Measurements from ENCODE around the gene PDCD2.
"Not testable (repeated sequence)": the region's sequence is repeated elsewhere in the genome, so short reads cannot be mapped to it uniquely, and the experiment has no call there.

The PDCD2 gene

GRCh38 chr6:170537329-170537728 lies 47.1 kb downstream of the PDCD2 start:
- no peak overlapping the region for H3K9ac ChIP-seq (ENCODE audit: low read length)
- no peaks in the 10 kb centered on the region for H3K27me3 ChIP-seq (ENCODE audit: control insufficient read depth, insufficient read depth, low read length)
- no peaks in the 10 kb centered on the region for H3K36me3 ChIP-seq (ENCODE audit: control insufficient read depth, insufficient read depth, low read length)
- no peaks in the 10 kb centered on the region for H3K9me3 ChIP-seq (ENCODE audit: control insufficient read depth, low read length)
- no peaks in the 10 kb centered on the region for H3K4me1 ChIP-seq (ENCODE audit: control insufficient read depth, insufficient read depth, low read length)
- no peak overlapping the region for H3K4me3 ChIP-seq (ENCODE audit: low read length)

- no peak overlapping the region for H3K4me3 ChIP-seq (ENCODE audit: low read length)
- H3K4me1 ChIP-seq (ENCODE audit: control insufficient read depth, insufficient read depth, low read length) = no peaks in the 10 kb centered on the region
- H3K27me3 ChIP-seq (ENCODE audit: control insufficient read depth, insufficient read depth, low read length) = no peaks in the 10 kb centered on the region
- H3K9me3 ChIP-seq (ENCODE audit: control insufficient read depth, low read length) = no peaks in the 10 kb centered on the region
- no peak overlapping the region for H3K9ac ChIP-seq (ENCODE audit: low read length)
- H3K36me3 ChIP-seq (ENCODE audit: control insufficient read depth, insufficient read depth, low read length) = no peaks in the 10 kb centered on the region
Observed at GRCh38 chr6:170536671-170537070, 47.8 kb downstream of the PDCD2 start.

GRCh38 chr6:170535004-170535403 lies 49.4 kb downstream of the PDCD2 start:
- Histone ChIP-seq H3K4me1 (ENCODE audit: control insufficient read depth, insufficient read depth, low read length) (no peaks in the 10 kb centered on the region), H3K9ac (ENCODE audit: low read length) (no peak overlapping the region), H3K27me3 (ENCODE audit: control insufficient read depth, insufficient read depth, low read length) (no peaks in the 10 kb centered on the region), H3K4me3 (ENCODE audit: low read length) (no peak overlapping the region), H3K9me3 (ENCODE audit: control insufficient read depth, low read length) (no peaks in the 10 kb centered on the region), H3K36me3 (ENCODE audit: control insufficient read depth, insufficient read depth, low read length) (no peaks in the 10 kb centered on the region)

GRCh38 chr6:170533792-170534191 lies 50.6 kb downstream of the PDCD2 start:
- H3K9ac ChIP-seq (ENCODE audit: low read length) = no peak overlapping the region
- H3K27me3 ChIP-seq (ENCODE audit: control insufficient read depth, insufficient read depth, low read length) = no peaks in the 10 kb centered on the region
- no peaks in the 10 kb centered on the region for H3K4me1 ChIP-seq (ENCODE audit: control insufficient read depth, insufficient read depth, low read length)
- H3K36me3 ChIP-seq (ENCODE audit: control insufficient read depth, insufficient read depth, low read length) = no peaks in the 10 kb centered on the region
- H3K9me3 ChIP-seq (ENCODE audit: control insufficient read depth, low read length) = no peaks in the 10 kb centered on the region
- H3K4me3 ChIP-seq (ENCODE audit: low read length) = no peak overlapping the region

- Histone ChIP-seq H3K36me3 (ENCODE audit: control insufficient read depth, insufficient read depth, low read length) (no peaks in the 10 kb centered on the region), H3K9me3 (ENCODE audit: control insufficient read depth, low read length) (no peaks in the 10 kb centered on the region), H3K4me1 (ENCODE audit: control insufficient read depth, insufficient read depth, low read length) (no peaks in the 10 kb centered on the region)
Observed at GRCh38 chr6:170532867-170533488, 51.5 kb downstream of the PDCD2 start.

GRCh38 chr6:170529839-170530469 lies 54.5 kb downstream of the PDCD2 start:
- no peak overlapping the region for H3K9ac ChIP-seq (ENCODE audit: low read length)
- no peaks in the 10 kb centered on the region for H3K9me3 ChIP-seq (ENCODE audit: control insufficient read depth, low read length)
- no peaks in the 10 kb centered on the region for H3K36me3 ChIP-seq (ENCODE audit: control insufficient read depth, insufficient read depth, low read length)
- no peak overlapping the region for H3K4me3 ChIP-seq (ENCODE audit: low read length)
- no peaks in the 10 kb centered on the region for H3K4me1 ChIP-seq (ENCODE audit: control insufficient read depth, insufficient read depth, low read length)
- H3K27me3 ChIP-seq (ENCODE audit: control insufficient read depth, insufficient read depth, low read length) = no peaks in the 10 kb centered on the region

More at GRCh38 chr6:170532867-170533488, 51.5 kb downstream of the PDCD2 start:
- H3K9ac ChIP-seq (ENCODE audit: low read length) = no peak overlapping the region
- H3K4me3 ChIP-seq (ENCODE audit: low read length) = no peak overlapping the region
- no peaks in the 10 kb centered on the region for H3K27me3 ChIP-seq (ENCODE audit: control insufficient read depth, insufficient read depth, low read length)

GRCh38 chr6:170527995-170528394 lies 56.4 kb downstream of the PDCD2 start:
- not testable (repeated sequence) for H3K36me3 ChIP-seq (ENCODE audit: control insufficient read depth, insufficient read depth, low read length); H3K27me3 ChIP-seq (ENCODE audit: control insufficient read depth, insufficient read depth, low read length); H3K9ac ChIP-seq (ENCODE audit: low read length); H3K4me3 ChIP-seq (ENCODE audit: low read length); H3K9me3 ChIP-seq (ENCODE audit: control insufficient read depth, low read length); H3K4me1 ChIP-seq (ENCODE audit: control insufficient read depth, insufficient read depth, low read length)

GRCh38 chr6:170525795-170526194 lies 58.6 kb downstream of the PDCD2 start:
- no peaks in the 10 kb centered on the region for H3K9me3 ChIP-seq (ENCODE audit: control insufficient read depth, low read length)
- H3K4me1 ChIP-seq (ENCODE audit: control insufficient read depth, insufficient read depth, low read length) = no peaks in the 10 kb centered on the region
- no peaks in the 10 kb centered on the region for H3K27me3 ChIP-seq (ENCODE audit: control insufficient read depth, insufficient read depth, low read length)
- no peak overlapping the region for H3K9ac ChIP-seq (ENCODE audit: low read length)
- H3K4me3 ChIP-seq (ENCODE audit: low read length) = no peak overlapping the region
- H3K36me3 ChIP-seq (ENCODE audit: control insufficient read depth, insufficient read depth, low read length) = no peaks in the 10 kb centered on the region
